Measurements from ENCODE around the gene TGFBR3.

- TF ChIP-seq ZNF770 (CRISPR knock-in tag; IDR thresholded peaks at IDR 0.05): no peak
- TF ChIP-seq, protein P1, sequence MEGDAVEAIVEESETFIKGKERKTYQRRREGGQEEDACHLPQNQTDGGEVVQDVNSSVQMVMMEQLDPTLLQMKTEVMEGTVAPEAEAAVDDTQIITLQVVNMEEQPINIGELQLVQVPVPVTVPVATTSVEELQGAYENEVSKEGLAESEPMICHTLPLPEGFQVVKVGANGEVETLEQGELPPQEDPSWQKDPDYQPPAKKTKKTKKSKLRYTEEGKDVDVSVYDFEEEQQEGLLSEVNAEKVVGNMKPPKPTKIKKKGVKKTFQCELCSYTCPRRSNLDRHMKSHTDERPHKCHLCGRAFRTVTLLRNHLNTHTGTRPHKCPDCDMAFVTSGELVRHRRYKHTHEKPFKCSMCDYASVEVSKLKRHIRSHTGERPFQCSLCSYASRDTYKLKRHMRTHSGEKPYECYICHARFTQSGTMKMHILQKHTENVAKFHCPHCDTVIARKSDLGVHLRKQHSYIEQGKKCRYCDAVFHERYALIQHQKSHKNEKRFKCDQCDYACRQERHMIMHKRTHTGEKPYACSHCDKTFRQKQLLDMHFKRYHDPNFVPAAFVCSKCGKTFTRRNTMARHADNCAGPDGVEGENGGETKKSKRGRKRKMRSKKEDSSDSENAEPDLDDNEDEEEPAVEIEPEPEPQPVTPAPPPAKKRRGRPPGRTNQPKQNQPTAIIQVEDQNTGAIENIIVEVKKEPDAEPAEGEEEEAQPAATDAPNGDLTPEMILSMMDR (CRISPR knock-in tag; IDR thresholded peaks at IDR 0.05): no peak
- no peak for TF ChIP-seq ZNF224 (CRISPR knock-in tag; IDR thresholded peaks at IDR 0.05)
- TF ChIP-seq ZNF253 (CRISPR knock-in tag; IDR thresholded peaks at IDR 0.05; ENCODE audit: borderline replicate concordance): no peak
- no peak for TF ChIP-seq ZBTB26 (CRISPR knock-in tag; IDR thresholded peaks at IDR 0.05; ENCODE audit: borderline replicate concordance)
- TF ChIP-seq ZNF124 (CRISPR knock-in tag; IDR thresholded peaks at IDR 0.05): no peak
- TF ChIP-seq PRDM10 (CRISPR knock-in tag; IDR thresholded peaks at IDR 0.05; ENCODE audit: low read depth): no peak
- TF ChIP-seq, protein P2, sequence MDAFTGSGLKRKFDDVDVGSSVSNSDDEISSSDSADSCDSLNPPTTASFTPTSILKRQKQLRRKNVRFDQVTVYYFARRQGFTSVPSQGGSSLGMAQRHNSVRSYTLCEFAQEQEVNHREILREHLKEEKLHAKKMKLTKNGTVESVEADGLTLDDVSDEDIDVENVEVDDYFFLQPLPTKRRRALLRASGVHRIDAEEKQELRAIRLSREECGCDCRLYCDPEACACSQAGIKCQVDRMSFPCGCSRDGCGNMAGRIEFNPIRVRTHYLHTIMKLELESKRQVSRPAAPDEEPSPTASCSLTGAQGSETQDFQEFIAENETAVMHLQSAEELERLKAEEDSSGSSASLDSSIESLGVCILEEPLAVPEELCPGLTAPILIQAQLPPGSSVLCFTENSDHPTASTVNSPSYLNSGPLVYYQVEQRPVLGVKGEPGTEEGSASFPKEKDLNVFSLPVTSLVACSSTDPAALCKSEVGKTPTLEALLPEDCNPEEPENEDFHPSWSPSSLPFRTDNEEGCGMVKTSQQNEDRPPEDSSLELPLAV (CRISPR knock-in tag; conservative IDR thresholded peaks at IDR 0.05; ENCODE audit: low read depth): no peak
- TF ChIP-seq SIN3A (IDR thresholded peaks at IDR 0.05; ENCODE audit: borderline replicate concordance, low read depth, low read length): no peak
- no peak for TF ChIP-seq KLF12 (CRISPR knock-in tag; IDR thresholded peaks at IDR 0.05; ENCODE audit: borderline replicate concordance)
- TF ChIP-seq MTA3 (CRISPR knock-in tag; IDR thresholded peaks at IDR 0.05): no peak
These were observed 95.6 kb downstream of the TGFBR3 start for GRCh38 chr1:91790392-91790791.
